Measurements from ENCODE around the gene HRAS.

GRCh38 chr11:529728-530411 is 5.5 kb downstream of the HRAS start:
- TF ChIP-seq CTCF (conservative IDR thresholded peaks at IDR 0.05; ENCODE audit: low read length) (no peak), EZH2phosphoT487 (IDR thresholded peaks at IDR 0.05; ENCODE audit: borderline replicate concordance) (no peak)
